NCI-H82 treated with DMSO at 0.1 percent for 48 hours (cell line): ENCODE data around the gene CADM2.
"Not testable (repeated sequence)": the region's sequence is repeated elsewhere in the genome, so short reads cannot be mapped to it uniquely, and the experiment has no call there.

ENCODE experiments used
- DNase-seq: peaks from one replicate; lab custom pipeline; 2025; ENCODE audit not compliant: unreplicated experiment; lab: John Stamatoyannopoulos, UW

Gene CADM2

GRCh38 chr3:85455561-85456200 is 496.9 kb downstream of the CADM2 start:
- no peak for DNase-seq

- DNase-seq = no peak
Observed at GRCh38 chr3:85474241-85474640, 515.5 kb downstream of the CADM2 start.

- no peak for DNase-seq
Observed at GRCh38 chr3:85475346-85475745, 516.6 kb downstream of the CADM2 start.

GRCh38 chr3:85476891-85477495 is 518.2 kb downstream of the CADM2 start:
- DNase-seq = no peak

- DNase-seq = no peak
Observed at GRCh38 chr3:85481411-85482212, 522.8 kb downstream of the CADM2 start.

- no peak for DNase-seq
Observed at GRCh38 chr3:85482213-85482490, 523.4 kb downstream of the CADM2 start.

- no peak for DNase-seq
Observed at GRCh38 chr3:85483986-85484385, 525.2 kb downstream of the CADM2 start.

GRCh38 chr3:85487375-85487774 is 528.6 kb downstream of the CADM2 start:
- DNase-seq = no peak

- DNase-seq = no peak
Observed at GRCh38 chr3:85495602-85496001, 536.8 kb downstream of the CADM2 start.

- DNase-seq = no peak
Observed at GRCh38 chr3:85498177-85498576, 539.4 kb downstream of the CADM2 start.

- no peak for DNase-seq
Observed at GRCh38 chr3:85502148-85502875, 543.5 kb downstream of the CADM2 start.

GRCh38 chr3:85504129-85504784 is 545.5 kb downstream of the CADM2 start:
- not testable (repeated sequence) for DNase-seq

GRCh38 chr3:85504785-85505511 is 546.2 kb downstream of the CADM2 start:
- DNase-seq = not testable (repeated sequence)

GRCh38 chr3:85507052-85507451 is 548.3 kb downstream of the CADM2 start:
- not testable (repeated sequence) for DNase-seq

- DNase-seq = no peak
Observed at GRCh38 chr3:85508659-85509058, 549.9 kb downstream of the CADM2 start.

GRCh38 chr3:85516146-85516545 is 557.4 kb downstream of the CADM2 start:
- no peak for DNase-seq

GRCh38 chr3:85524104-85524503 is 565.3 kb downstream of the CADM2 start:
- DNase-seq = no peak

GRCh38 chr3:85525264-85525663 is 566.5 kb downstream of the CADM2 start:
- DNase-seq = no peak

GRCh38 chr3:85533586-85533985 is 574.8 kb downstream of the CADM2 start:
- DNase-seq = no peak

- DNase-seq = no peak
Observed at GRCh38 chr3:85535517-85535916, 576.7 kb downstream of the CADM2 start.

- no peak for DNase-seq
Observed at GRCh38 chr3:85539232-85539631, 580.4 kb downstream of the CADM2 start.
